Fibroblast of skin of right biceps (primary cell): ENCODE results near the gene CAVIN2.

ENCODE experiments used
- DNase-seq: peaks from one replicate; pipeline ENCODE4 v3.0.0-alpha.2; 2013

The CAVIN2 gene

GRCh38 chr2:191838526-191838925 lies 8.4 kb downstream of the CAVIN2 start:
- DNase-seq, result no peak

GRCh38 chr2:191836853-191837769 lies 9.8 kb downstream of the CAVIN2 start:
- DNase-seq, result no peak

- no peak for DNase-seq
Measured at GRCh38 chr2:191836471-191836852, 10.4 kb downstream of the CAVIN2 start.

- peak; percentile 52 for DNase-seq
Measured at GRCh38 chr2:191835539-191836350, 11.1 kb downstream of the CAVIN2 start.

GRCh38 chr2:191835100-191835499 lies 11.8 kb downstream of the CAVIN2 start:
- no peak for DNase-seq

GRCh38 chr2:191833356-191833755 lies 13.5 kb downstream of the CAVIN2 start:
- DNase-seq, result no peak

- no peak for DNase-seq
Measured at GRCh38 chr2:191832668-191833067, 14.2 kb downstream of the CAVIN2 start.

GRCh38 chr2:191831410-191831994 lies 15.4 kb downstream of the CAVIN2 start:
- DNase-seq, result no peak

GRCh38 chr2:191824398-191824797 lies 22.5 kb downstream of the CAVIN2 start:
- peak; percentile 39 for DNase-seq

GRCh38 chr2:191821078-191821477 lies 25.8 kb downstream of the CAVIN2 start:
- DNase-seq, result no peak

- DNase-seq, result no peak
Measured at GRCh38 chr2:191818725-191819350, 28.1 kb downstream of the CAVIN2 start.

GRCh38 chr2:191818133-191818532 lies 28.8 kb downstream of the CAVIN2 start:
- no peak for DNase-seq

GRCh38 chr2:191815010-191815409 lies 31.9 kb downstream of the CAVIN2 start:
- DNase-seq, result no peak

GRCh38 chr2:191813943-191814342 lies 32.9 kb downstream of the CAVIN2 start:
- no peak for DNase-seq

- DNase-seq, result peak; percentile 58
Measured at GRCh38 chr2:191811807-191812602, 34.9 kb downstream of the CAVIN2 start.

GRCh38 chr2:191806396-191806795 lies 40.5 kb downstream of the CAVIN2 start:
- no peak for DNase-seq

GRCh38 chr2:191804766-191805165 lies 42.1 kb downstream of the CAVIN2 start:
- DNase-seq, result no peak

- no peak for DNase-seq
Measured at GRCh38 chr2:191803007-191803406, 43.9 kb downstream of the CAVIN2 start.

- no peak for DNase-seq
Measured at GRCh38 chr2:191802180-191802579, 44.7 kb downstream of the CAVIN2 start.

- DNase-seq, result no peak
Measured at GRCh38 chr2:191800874-191801273, 46.0 kb downstream of the CAVIN2 start.

GRCh38 chr2:191799526-191799925 lies 47.4 kb downstream of the CAVIN2 start:
- no peak for DNase-seq
